IMR-90 (cell line): ENCODE measurements around the gene PRSS16.

Source experiments
- BHLHE40 ChIP-seq: fragments of 150-350 bp; IDR thresholded peaks from 2 replicates; pipeline ENCODE4 v1.6.1; 2016; ENCODE audit warnings: mild to moderate bottlenecking, low read depth, low read length
- CEBPB ChIP-seq: IDR thresholded peaks from 2 replicates; pipeline ENCODE4 v1.6.1; 2012; ENCODE audit warnings: low read depth, low read length, improper control_type of control experiment
- POLR2A ChIP-seq: IDR thresholded peaks from 2 replicates; pipeline ENCODE4 v1.6.1; 2012; ENCODE audit warnings: mild to moderate bottlenecking, low read depth, low read length
- RAD21 ChIP-seq: IDR thresholded peaks from 2 replicates; pipeline ENCODE4 v1.6.1; 2012; ENCODE audit warnings: low read length, improper control_type of control experiment
- SMC3 ChIP-seq: fragments of 150-350 bp; IDR thresholded peaks from 2 replicates; pipeline ENCODE4 v1.6.1; 2016; ENCODE audit warnings: low read depth, mild to moderate bottlenecking, antibody characterized with exemption, low read length, moderate library complexity
- TF ChIP-seq, protein P1 (sequence below): conservative IDR thresholded peaks from 2 replicates; pipeline ENCODE4 v1.5.1; 2012; ENCODE audit warnings: mild to moderate bottlenecking, low read depth, low read length, improper control_type of control experiment
- TF ChIP-seq, protein P2 (sequence below): fragments of 150-350 bp; IDR thresholded peaks from 2 replicates; pipeline ENCODE4 v1.6.1; 2016; ENCODE audit warnings: low read depth, mild to moderate bottlenecking, low read length, moderate library complexity, borderline replicate concordance
- TF ChIP-seq, protein P3 (sequence below): fragments of 150-350 bp; IDR thresholded peaks from 2 replicates; pipeline ENCODE4 v1.6.1; 2017; ENCODE audit warnings: mild to moderate bottlenecking, antibody characterized with exemption, low read length, low read depth

DNA sequence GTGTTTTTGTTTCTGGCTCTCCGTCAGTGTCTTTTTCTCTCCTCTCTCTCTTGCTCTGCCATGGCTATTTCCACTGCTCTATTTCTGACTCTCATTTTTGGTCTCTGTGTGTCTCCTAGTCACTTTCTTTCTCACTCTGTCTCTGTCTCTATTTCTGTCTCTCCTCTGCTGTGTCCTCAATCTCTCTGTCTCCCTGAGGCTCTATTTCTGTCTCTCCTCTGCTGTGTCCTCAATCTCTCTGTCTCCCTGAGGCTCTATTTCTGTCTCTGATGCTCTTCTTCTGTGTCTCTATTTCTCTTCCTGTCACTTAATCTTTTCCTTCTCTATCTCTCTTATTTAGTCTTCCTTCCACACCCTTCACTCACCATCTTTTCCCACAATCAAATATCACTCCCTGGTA lies 8.4 kb downstream of the PRSS16 start:
- TF ChIP-seq, protein P1, sequence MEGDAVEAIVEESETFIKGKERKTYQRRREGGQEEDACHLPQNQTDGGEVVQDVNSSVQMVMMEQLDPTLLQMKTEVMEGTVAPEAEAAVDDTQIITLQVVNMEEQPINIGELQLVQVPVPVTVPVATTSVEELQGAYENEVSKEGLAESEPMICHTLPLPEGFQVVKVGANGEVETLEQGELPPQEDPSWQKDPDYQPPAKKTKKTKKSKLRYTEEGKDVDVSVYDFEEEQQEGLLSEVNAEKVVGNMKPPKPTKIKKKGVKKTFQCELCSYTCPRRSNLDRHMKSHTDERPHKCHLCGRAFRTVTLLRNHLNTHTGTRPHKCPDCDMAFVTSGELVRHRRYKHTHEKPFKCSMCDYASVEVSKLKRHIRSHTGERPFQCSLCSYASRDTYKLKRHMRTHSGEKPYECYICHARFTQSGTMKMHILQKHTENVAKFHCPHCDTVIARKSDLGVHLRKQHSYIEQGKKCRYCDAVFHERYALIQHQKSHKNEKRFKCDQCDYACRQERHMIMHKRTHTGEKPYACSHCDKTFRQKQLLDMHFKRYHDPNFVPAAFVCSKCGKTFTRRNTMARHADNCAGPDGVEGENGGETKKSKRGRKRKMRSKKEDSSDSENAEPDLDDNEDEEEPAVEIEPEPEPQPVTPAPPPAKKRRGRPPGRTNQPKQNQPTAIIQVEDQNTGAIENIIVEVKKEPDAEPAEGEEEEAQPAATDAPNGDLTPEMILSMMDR = no peak
- no peak for TF ChIP-seq POLR2A
- no peak for TF ChIP-seq RAD21
- TF ChIP-seq, protein P2, sequence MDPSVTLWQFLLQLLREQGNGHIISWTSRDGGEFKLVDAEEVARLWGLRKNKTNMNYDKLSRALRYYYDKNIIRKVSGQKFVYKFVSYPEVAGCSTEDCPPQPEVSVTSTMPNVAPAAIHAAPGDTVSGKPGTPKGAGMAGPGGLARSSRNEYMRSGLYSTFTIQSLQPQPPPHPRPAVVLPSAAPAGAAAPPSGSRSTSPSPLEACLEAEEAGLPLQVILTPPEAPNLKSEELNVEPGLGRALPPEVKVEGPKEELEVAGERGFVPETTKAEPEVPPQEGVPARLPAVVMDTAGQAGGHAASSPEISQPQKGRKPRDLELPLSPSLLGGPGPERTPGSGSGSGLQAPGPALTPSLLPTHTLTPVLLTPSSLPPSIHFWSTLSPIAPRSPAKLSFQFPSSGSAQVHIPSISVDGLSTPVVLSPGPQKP = no peak
- no peak for TF ChIP-seq SMC3
- TF ChIP-seq CEBPB = no peak
- TF ChIP-seq BHLHE40 = no peak
- TF ChIP-seq, protein P3, sequence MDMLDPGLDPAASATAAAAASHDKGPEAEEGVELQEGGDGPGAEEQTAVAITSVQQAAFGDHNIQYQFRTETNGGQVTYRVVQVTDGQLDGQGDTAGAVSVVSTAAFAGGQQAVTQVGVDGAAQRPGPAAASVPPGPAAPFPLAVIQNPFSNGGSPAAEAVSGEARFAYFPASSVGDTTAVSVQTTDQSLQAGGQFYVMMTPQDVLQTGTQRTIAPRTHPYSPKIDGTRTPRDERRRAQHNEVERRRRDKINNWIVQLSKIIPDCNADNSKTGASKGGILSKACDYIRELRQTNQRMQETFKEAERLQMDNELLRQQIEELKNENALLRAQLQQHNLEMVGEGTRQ = no peak
